Measurements from ENCODE around the gene GNAI1.

GRCh38 chr7:80133361-80134114, 1.1 kb upstream of the GNAI1 start:
- TF ChIP-seq, protein P1, sequence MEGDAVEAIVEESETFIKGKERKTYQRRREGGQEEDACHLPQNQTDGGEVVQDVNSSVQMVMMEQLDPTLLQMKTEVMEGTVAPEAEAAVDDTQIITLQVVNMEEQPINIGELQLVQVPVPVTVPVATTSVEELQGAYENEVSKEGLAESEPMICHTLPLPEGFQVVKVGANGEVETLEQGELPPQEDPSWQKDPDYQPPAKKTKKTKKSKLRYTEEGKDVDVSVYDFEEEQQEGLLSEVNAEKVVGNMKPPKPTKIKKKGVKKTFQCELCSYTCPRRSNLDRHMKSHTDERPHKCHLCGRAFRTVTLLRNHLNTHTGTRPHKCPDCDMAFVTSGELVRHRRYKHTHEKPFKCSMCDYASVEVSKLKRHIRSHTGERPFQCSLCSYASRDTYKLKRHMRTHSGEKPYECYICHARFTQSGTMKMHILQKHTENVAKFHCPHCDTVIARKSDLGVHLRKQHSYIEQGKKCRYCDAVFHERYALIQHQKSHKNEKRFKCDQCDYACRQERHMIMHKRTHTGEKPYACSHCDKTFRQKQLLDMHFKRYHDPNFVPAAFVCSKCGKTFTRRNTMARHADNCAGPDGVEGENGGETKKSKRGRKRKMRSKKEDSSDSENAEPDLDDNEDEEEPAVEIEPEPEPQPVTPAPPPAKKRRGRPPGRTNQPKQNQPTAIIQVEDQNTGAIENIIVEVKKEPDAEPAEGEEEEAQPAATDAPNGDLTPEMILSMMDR (IDR thresholded peaks at IDR 0.05) = no peak
- no peak for TF ChIP-seq POLR2A (IDR thresholded peaks at IDR 0.05)
